HG03064 (cell line): Measurements from ENCODE around the gene MSX1.

Experiments
- ATAC-seq: cut with Tn5 transposase; IDR thresholded peaks from one replicate; pipeline ENCODE4 v1.9.1; 2021; ENCODE audit warnings: low read depth; ENCODE audit not compliant: unreplicated experiment

The MSX1 gene

GRCh38 chr4:4838936-4839810 is 20.3 kb upstream of the MSX1 start:
- no peak for ATAC-seq

- ATAC-seq = no peak
Observed at GRCh38 chr4:4840351-4840750, 19.1 kb upstream of the MSX1 start.

- no peak for ATAC-seq
Observed at GRCh38 chr4:4841156-4841555, 18.3 kb upstream of the MSX1 start.

- no peak for ATAC-seq
Observed at GRCh38 chr4:4842476-4843441, 16.7 kb upstream of the MSX1 start.

- ATAC-seq = no peak
Observed at GRCh38 chr4:4843635-4844291, 15.7 kb upstream of the MSX1 start.

- no peak for ATAC-seq
Observed at GRCh38 chr4:4845027-4845426, 14.4 kb upstream of the MSX1 start.

- ATAC-seq = no peak
Observed at GRCh38 chr4:4847011-4847410, 12.5 kb upstream of the MSX1 start.

GRCh38 chr4:4848540-4848939 is 10.9 kb upstream of the MSX1 start:
- ATAC-seq = no peak

- no peak for ATAC-seq
Observed at GRCh38 chr4:4849106-4849505, 10.4 kb upstream of the MSX1 start.

GRCh38 chr4:4849524-4850193 is 9.8 kb upstream of the MSX1 start:
- no peak for ATAC-seq

- ATAC-seq = no peak
Observed at GRCh38 chr4:4851081-4851480, 8.4 kb upstream of the MSX1 start.

- ATAC-seq = no peak
Observed at GRCh38 chr4:4851906-4852305, 7.6 kb upstream of the MSX1 start.

- no peak for ATAC-seq
Observed at GRCh38 chr4:4852591-4853362, 6.7 kb upstream of the MSX1 start.

- no peak for ATAC-seq
Observed at GRCh38 chr4:4853371-4853823, 6.1 kb upstream of the MSX1 start.

GRCh38 chr4:4853921-4854648 is 5.4 kb upstream of the MSX1 start:
- ATAC-seq = no peak

- ATAC-seq = no peak
Observed at GRCh38 chr4:4854649-4855295, 4.7 kb upstream of the MSX1 start.

GRCh38 chr4:4855301-4856070 is 4.0 kb upstream of the MSX1 start:
- ATAC-seq = no peak
